GM21381 (cell line): ENCODE measurements around the gene MARS1.

Experiments
- ATAC-seq: cut with Tn5 transposase; IDR thresholded peaks from one replicate; pipeline ENCODE4 v1.9.1; 2021; ENCODE audit warnings: mild to moderate bottlenecking, moderate library complexity; ENCODE audit not compliant: unreplicated experiment

The MARS1 gene

GRCh38 chr12:57456737-57457490 is 31.0 kb upstream of the MARS1 start:
- no peak for ATAC-seq

GRCh38 chr12:57458665-57459054 is 29.2 kb upstream of the MARS1 start:
- no peak for ATAC-seq

GRCh38 chr12:57459055-57459749 is 28.7 kb upstream of the MARS1 start:
- ATAC-seq: peak; percentile 51

- no peak for ATAC-seq
Measured at GRCh38 chr12:57459750-57460467, 28.0 kb upstream of the MARS1 start, which contains the start of gene GLI1. GLI1 (plus strand) TSS chr12:57459785; CDS start chr12:57463692, 3,907 bp downstream.

GRCh38 chr12:57460468-57460784 is 27.4 kb upstream of the MARS1 start:
- ATAC-seq: no peak

GRCh38 chr12:57460841-57461275 is 27.0 kb upstream of the MARS1 start:
- ATAC-seq: no peak

GRCh38 chr12:57461276-57461916 is 26.5 kb upstream of the MARS1 start:
- ATAC-seq: no peak

- ATAC-seq: no peak
Measured at GRCh38 chr12:57461917-57462250, 26.0 kb upstream of the MARS1 start.

- ATAC-seq: peak; percentile 61
Measured at GRCh38 chr12:57462251-57462911, 25.5 kb upstream of the MARS1 start.

GRCh38 chr12:57462912-57463253 is 25.0 kb upstream of the MARS1 start:
- ATAC-seq: no peak

- no peak for ATAC-seq
Measured at GRCh38 chr12:57464569-57464968, 23.3 kb upstream of the MARS1 start.

- no peak for ATAC-seq
Measured at GRCh38 chr12:57465030-57465746, 22.7 kb upstream of the MARS1 start.

GRCh38 chr12:57465747-57466505 is 21.9 kb upstream of the MARS1 start:
- no peak for ATAC-seq

- no peak for ATAC-seq
Measured at GRCh38 chr12:57467212-57467874, 20.5 kb upstream of the MARS1 start.

- no peak for ATAC-seq
Measured at GRCh38 chr12:57467915-57468314, 20.0 kb upstream of the MARS1 start.

GRCh38 chr12:57469296-57470164 is 18.3 kb upstream of the MARS1 start:
- ATAC-seq: no peak

- no peak for ATAC-seq
Measured at GRCh38 chr12:57470286-57470969, 17.4 kb upstream of the MARS1 start.
